Sciatic nerve (tissue), 2 donors: ENCODE measurements around the gene DNAI4. TPM values are rescaled to one million over a fixed set of nuclear protein-coding genes. Genes with fewer than 3 reads are reported as not detected.
"Not testable (repeated sequence)": the region's sequence is repeated elsewhere in the genome, so short reads cannot be mapped to it uniquely, and the experiment has no call there.

ENCODE experiments used
- ATAC-seq: fragments of 200-7000 bp; cut with Tn5 transposase; one replicate; pipeline ENCODE4 v1.9.1; 2020; ENCODE audit warnings: mild to moderate bottlenecking, moderate library complexity
- DNase-seq: peaks from one replicate; pipeline ENCODE4 v3.0.0-alpha.2; 2020; ENCODE audit warnings: low spot score
- intact Hi-C: fragments of 100-400 bp; cut with DNase I; formaldehyde crosslinking; loops from one replicate; pipeline ENCODE4 v1.14.2; 2022
- total RNA-seq: library from RNA; stranded (reverse); fragmentation: NEBNext Ultra II Directional; extraction: Animal tissue kit (Norgen Biotek cat#: 25700); gene quantifications from one replicate; pipeline ENCODE4 v1.2.1, GENCODE V29; 2021
- donor health status: DM: no; HTN: no; CAD: no.
- donor health status: DM: no; HTN: no; CAD: no.

The DNAI4 gene
- total RNA-seq, result 70.9 TPM

DNA sequence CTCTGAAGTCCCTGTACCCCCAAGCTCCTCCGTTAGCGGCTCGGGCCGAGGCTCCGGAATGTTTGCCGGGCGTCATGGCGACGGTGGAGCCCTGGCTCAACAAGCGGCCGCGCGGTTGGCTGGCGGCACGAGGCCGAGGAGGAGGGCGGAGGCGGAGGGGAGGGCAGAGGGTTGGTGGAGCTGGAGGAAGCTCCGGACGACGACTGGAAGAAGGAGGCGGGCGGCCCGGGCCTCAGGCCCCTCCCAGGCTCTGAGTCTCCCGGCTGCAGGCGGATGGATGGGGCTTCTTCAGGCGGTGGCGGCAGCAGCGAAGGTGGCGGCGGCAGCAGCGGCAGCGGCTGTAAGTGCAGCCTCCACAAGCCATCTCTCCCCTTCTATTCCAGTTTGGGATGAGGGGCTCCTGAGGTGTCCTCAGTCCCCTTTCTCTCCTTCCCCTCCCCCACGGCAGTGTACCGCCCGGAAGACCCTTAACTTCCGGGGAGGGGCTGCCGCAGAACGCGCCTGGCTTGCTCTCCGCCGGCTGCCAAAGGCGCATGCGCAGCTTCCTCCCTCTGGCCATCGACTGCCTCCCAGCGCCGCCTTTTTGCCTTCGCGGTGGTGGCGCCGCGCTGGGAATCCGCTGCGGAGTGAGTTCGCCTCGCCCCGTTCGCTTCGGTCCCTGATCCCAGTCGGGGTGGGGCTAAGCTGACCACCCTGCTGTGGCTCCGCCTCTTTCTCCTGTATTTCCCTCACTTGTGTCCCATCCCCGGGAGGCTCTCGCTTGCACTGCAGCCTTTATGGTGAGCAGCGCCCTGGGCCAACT, at the start of gene DNAI4, which contains the start of gene MIER1:
TSS of gene DNAI4 (minus strand) at position 101 of the 802 bp plus-strand sequence. CDS start at position 76, 25 bp downstream.
TSS of gene MIER1 (plus strand) at position 235 of the 802 bp plus-strand sequence. CDS start at position 274, 39 bp downstream.
- intact Hi-C loops, result no loop called here
- DNase-seq, result peak; percentile 99
- ATAC-seq, result peak; percentile 98

DNA sequence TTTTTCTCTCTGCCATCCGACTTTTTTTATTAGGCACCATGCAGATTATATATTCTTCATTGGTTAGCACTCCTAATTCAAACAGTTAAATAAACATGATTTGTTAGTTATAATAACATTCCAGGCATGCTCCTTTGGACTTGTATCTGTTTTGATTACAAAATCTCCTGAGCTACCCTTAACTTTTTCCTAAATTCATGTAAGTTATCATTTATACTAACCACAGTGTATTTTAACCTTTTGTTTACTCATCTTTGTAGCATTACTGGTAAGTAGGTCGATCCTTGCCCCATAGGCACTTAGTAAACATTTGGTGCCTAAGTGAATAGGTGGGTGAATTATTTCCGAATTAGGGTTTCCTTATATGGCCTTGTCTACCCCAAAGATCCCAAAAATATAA, 43.9 kb upstream of the DNAI4 start:
- no peak for DNase-seq
- intact Hi-C loops, result no loop called here
- ATAC-seq, result no peak

DNA sequence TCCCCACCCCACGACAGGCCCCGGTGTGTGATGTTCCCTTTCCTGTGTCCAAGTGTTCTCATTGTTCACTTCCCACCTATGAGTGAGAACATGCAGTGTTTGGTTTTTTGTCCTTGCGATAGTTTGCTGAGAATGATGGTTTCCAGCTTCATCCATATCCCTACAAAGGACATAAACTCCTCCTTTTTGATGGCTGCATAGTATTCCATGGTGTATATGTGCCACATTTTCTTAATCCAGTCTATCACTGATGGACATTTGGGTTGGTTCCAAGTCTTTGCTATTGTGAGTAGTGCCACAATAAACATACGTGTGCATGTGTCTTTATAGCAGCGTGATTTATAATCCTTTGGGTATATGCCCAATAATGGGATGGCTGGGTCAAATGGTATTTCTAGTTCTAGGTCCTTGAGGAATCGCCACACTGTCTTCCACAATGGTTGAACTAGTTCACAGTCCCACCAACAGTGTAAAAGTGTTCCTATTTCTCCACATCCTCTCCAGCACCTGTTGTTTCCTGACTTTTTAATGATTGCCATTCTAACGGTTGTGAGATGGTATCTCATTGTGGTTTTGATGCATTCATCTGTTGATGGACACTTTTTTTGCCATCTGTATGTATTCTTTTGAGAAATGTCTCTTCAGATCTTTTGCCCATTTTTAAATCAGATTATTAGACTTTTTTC, 41.7 kb upstream of the DNAI4 start:
- ATAC-seq, DNase-seq, intact Hi-C loops: not testable (repeated sequence)

DNA sequence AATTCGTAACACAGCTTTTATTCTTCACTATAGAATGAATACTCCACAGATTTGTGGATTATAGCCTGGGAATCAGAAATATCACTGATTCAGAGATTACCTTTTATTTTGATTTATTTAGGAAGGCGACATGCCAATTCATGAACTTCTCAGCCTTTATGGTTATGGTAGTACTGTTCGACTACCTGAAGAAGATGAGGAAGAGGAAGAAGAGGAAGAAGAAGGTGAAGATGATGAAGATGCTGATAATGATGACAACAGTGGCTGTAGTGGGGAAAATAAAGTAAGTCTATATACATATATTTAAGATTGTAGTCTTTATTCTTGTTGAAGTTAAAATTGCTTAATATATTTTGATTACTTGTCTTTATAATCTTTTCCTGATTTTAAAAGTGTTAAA, 33.3 kb upstream of the DNAI4 start:
- no peak for DNase-seq
- intact Hi-C loops, result no loop called here
- ATAC-seq, result no peak

- DNase-seq, result no peak
- intact Hi-C loops, result no loop called here
- no peak for ATAC-seq
Measured at GRCh38 chr1:66954208-66954607, 29.6 kb upstream of the DNAI4 start.

GRCh38 chr1:66951513-66951912, 26.9 kb upstream of the DNAI4 start:
- intact Hi-C loops, result no loop called here
- no peak for ATAC-seq

DNA sequence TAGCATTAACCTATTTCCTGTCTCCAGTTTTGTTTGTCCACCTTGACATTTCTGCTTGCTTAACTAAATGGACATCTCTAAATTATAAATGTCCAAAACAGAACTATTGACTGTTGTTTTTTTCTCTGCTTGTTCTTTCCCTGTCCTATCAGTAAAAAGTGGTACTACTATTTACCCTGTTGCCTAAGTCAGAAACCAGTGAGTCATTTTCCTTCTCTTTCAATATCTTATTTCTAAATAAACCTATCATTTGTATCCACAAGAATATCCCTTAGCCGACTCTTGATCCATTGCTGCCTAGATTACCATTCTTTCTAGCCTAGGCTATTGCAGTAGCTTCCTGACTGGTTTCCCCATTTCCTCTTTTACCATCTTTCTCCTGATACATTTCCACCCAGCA, 22.6 kb upstream of the DNAI4 start:
- no peak for DNase-seq
- no peak for ATAC-seq
- intact Hi-C loops, result no loop called here

More at GRCh38 chr1:66951513-66951912, 26.9 kb upstream of the DNAI4 start:
- no peak for DNase-seq

DNA sequence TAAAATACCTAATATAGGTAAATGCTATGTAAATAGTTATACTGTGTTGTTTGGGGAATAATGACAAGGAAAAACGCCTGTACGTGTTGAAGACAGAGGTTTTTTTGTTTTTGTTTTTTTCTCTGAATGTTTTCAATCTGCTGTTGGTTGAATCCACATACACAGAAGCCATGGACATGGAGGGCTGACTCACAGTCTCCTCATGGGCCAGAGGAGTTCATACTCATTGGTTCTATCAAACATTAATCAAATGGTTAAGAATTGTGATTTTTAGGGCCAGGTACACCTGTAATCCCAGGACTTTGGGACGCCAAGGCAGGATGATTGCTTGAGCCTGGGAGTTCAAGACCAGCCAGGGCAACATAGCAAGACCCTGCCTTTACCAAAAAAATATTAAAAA, 20.7 kb upstream of the DNAI4 start:
- DNase-seq (no peak), ATAC-seq (no peak)
- intact Hi-C loops, result no loop called here

DNA sequence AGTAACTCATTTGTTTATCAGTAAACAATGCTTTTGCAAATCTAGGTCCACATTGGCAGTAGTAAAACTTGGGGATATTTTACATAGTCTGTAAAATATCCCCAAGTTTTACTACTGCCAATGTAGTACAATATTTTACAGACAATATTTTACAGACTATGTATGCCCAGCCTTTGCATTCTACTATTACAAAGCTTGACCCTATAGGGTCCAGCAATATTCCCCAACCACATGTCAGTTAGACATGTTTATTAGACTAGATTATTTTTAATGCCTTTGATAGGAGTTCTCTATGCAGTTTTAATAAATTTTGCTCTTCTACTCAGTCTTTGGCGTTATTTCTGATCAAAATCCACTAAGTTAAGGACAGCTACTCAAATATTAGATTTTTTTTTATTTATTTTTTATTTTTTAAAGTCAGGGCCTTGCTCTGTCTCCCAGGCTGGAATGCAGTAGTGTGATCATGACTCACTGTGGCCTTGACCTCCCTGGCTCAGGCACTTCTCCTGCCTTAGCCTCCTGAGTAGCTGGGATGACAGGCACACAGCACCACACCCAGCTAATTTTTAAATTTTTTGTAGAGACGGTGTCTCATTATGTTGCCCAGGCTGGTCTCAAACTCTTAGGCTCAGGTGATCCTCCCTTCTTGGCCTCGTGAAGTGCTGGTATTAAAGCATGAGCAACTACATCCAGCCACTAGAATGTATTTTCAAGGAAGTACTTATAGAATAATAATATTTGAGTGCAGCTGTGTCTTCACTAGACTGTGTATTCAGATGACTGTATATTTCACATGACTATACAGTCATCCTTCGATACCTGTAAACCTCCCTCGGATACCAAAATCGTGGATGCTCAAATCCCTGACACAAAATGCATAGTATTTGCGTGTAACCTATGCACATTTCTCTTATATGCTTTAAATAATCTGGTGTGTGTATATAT, 19.9 kb upstream of the DNAI4 start:
- DNase-seq (no peak), ATAC-seq (peak; percentile 94)
- intact Hi-C loops, result no loop called here

- ATAC-seq (no peak), DNase-seq (no peak)
- intact Hi-C loops, result no loop called here
Measured at GRCh38 chr1:66943361-66943969, 18.8 kb upstream of the DNAI4 start.

DNA sequence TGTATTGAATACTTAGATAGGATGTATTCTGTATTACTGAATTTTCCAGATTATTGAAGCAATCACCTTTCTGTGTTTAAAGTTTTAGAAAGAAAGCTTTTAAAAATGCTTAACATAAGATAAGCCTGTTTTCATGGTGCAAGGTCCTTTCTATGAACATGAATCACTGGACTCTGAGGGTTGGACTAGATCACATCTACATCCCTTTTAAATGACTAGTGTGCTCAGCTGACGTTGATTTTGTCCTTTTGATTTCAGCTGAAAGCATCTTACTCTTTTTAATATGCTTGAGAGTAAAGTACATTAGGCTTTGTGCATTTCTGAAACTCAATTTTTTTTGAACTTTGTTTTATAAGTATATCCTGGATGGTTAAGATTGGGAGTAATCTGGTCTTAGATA, 16.3 kb upstream of the DNAI4 start:
- intact Hi-C loops, result no loop called here
- ATAC-seq, result no peak

DNA sequence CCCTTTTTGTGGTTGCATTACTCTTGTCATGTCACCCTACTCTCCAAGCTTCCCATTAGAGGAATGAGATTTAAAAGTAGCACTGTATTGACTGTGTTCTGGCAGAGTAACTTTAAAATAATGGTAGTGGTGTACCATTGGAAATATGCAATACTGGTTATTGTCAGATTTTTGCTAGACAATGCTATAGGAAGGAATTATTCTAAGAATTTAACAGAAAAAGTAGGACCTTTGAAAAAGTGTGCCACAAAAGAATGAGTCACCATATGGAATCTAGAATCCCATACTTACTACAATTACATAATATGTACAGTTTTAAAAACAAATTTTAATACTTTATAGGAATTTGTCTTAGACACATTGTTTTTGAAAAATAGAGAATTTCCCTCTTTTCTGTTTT, 14.0 kb upstream of the DNAI4 start:
- ATAC-seq (no peak), DNase-seq (no peak)
- intact Hi-C loops, result no loop called here

More for the DNA sequence above, 16.3 kb upstream of the DNAI4 start:
- DNase-seq, result no peak

GRCh38 chr1:66937529-66938234, 13.0 kb upstream of the DNAI4 start:
- no peak for ATAC-seq
- intact Hi-C loops, result no loop called here

GRCh38 chr1:66933887-66934700, 9.4 kb upstream of the DNAI4 start:
- intact Hi-C loops, result no loop called here
- ATAC-seq (no peak), DNase-seq (no peak)

More at GRCh38 chr1:66937529-66938234, 13.0 kb upstream of the DNAI4 start:
- DNase-seq, result no peak

DNA sequence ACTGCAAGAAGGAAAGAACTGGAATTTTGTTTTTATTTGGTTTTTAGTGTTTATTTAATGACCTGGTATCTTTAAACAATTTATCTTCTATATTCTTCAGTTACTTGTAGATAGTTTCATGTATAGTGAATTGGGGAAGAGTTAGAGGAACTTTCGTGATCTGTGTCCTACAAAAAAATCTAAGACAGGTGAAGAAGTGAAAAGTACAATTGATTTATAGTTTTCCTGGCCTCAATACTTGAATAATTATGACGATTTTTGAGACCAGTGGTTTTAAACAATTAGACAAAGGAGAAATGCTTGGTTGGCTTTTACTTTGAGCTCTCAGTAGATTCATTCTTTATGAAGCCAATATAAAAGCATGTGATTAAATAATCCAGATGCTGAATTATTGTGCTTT, 7.6 kb upstream of the DNAI4 start:
- intact Hi-C loops, result no loop called here
- DNase-seq (no peak), ATAC-seq (no peak)

DNA sequence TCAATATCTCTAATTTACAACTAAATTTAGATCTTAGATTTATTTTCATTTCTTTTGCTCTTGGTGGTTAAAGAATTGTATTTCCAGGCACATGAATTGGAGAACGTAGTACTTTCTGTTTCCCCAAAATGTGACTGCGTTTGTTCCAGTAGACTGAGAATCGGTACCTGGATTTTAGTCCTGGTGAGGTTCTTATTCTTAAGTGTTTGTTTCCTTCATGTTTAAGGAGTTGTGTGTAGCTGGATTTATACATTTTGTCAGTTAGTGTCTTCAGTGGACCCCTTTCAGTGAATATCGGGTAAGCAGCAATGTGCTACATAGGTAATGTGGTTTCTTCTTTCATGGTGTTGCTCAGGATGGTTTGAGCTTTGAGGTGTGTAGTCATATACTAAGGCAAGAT, 6.9 kb upstream of the DNAI4 start:
- intact Hi-C loops, result no loop called here

GRCh38 chr1:66930823-66931174, 6.1 kb upstream of the DNAI4 start:
- intact Hi-C loops, result no loop called here
- DNase-seq, result no peak
- ATAC-seq, result peak; percentile 3

More for the DNA sequence above, 6.9 kb upstream of the DNAI4 start:
- ATAC-seq (no peak), DNase-seq (no peak)
